AG20443 (cell line): ENCODE results near the gene ZNF260.
"Not testable (repeated sequence)": the region's sequence is repeated elsewhere in the genome, so short reads cannot be mapped to it uniquely, and the experiment has no call there.

Experiments
- DNase-seq: peaks from one replicate; pipeline ENCODE4 v3.0.0; 2012; ENCODE audit warnings: low spot score, mixed read lengths

ZNF260 gene

GRCh38 chr19:36528194-36528920 is at the start of gene ZNF260:
Gene ZNF260 (minus strand): TSS chr19:36528271. CDS start chr19:36515238, 13,033 bp downstream.
- peak; percentile 98 for DNase-seq

GRCh38 chr19:36577271-36577996 is 49.4 kb upstream of the ZNF260 start:
- DNase-seq = no peak

DNA sequence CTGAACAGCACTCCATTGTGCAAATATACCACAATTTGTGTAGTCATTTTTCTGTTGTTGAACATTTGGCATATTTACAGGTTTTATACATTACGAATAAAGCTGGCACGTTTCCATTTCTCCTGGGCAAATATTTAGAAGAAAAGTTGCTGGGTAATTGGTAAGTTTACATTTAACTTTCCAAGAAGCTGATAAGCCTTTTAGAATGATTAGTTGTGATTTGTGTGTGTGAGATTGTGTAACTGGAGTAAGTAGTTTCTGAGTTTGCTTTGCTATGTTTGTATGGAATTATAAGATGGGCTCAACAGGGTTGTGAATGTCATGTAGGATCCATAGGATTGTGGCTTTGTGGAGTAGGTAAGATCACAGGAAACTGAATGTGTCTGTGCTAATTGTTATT is 46.7 kb upstream of the ZNF260 start:
- DNase-seq = no peak

GRCh38 chr19:36573895-36574720 is 46.0 kb upstream of the ZNF260 start:
- no peak for DNase-seq

- DNase-seq = peak; percentile 96
Observed at GRCh38 chr19:36573020-36573894, 45.2 kb upstream of the ZNF260 start, which contains the start of gene ZNF529. Gene ZNF529 (minus strand): TSS chr19:36573292. CDS start chr19:36572346, 946 bp downstream.

GRCh38 chr19:36572593-36573019 is 44.5 kb upstream of the ZNF260 start:
- DNase-seq = no peak

- DNase-seq = no peak
Observed at GRCh38 chr19:36564391-36564790, 36.3 kb upstream of the ZNF260 start.

- no peak for DNase-seq
Observed at GRCh38 chr19:36547001-36547732, 19.1 kb upstream of the ZNF260 start.

GRCh38 chr19:36528921-36529518 is 949 bp upstream of the ZNF260 start:
- DNase-seq = peak; percentile 22

GRCh38 chr19:36527873-36528193 is 238 bp downstream of the ZNF260 start:
- DNase-seq = no peak

- no peak for DNase-seq
Observed at GRCh38 chr19:36527341-36527740, 730 bp downstream of the ZNF260 start.

GRCh38 chr19:36526581-36526980 is 1.5 kb downstream of the ZNF260 start:
- no peak for DNase-seq

GRCh38 chr19:36524617-36525016 is 3.5 kb downstream of the ZNF260 start:
- DNase-seq = no peak

GRCh38 chr19:36514012-36514612 is 14.0 kb downstream of the ZNF260 start:
- DNase-seq = no peak

- DNase-seq = no peak
Observed at GRCh38 chr19:36508325-36508724, 19.7 kb downstream of the ZNF260 start.

GRCh38 chr19:36501973-36502372 is 26.1 kb downstream of the ZNF260 start:
- DNase-seq = no peak

- DNase-seq = no peak
Observed at GRCh38 chr19:36497001-36497400, 31.1 kb downstream of the ZNF260 start.

- DNase-seq = peak; percentile 46
Observed at GRCh38 chr19:36492689-36493453, 35.2 kb downstream of the ZNF260 start.

DNA sequence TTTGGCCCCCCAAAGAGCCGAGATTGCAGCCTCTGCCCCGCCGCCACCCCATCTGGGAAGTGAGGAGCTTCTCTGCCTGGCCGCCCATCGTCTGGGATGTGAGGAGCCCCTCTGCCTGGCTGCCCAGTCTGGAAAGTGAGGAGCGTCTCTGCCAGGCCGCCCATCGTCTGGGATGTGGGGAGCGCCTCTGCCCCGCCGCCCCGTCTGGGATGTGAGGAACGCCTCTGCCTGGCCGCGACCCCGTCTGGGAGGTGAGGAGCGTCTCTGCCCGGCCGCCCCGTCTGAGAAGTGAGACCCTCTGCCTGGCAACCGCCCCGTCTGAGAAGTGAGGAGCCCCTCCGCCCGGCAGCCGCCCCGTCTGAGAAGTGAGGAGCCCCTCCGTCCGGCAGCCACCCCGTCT is 37.2 kb downstream of the ZNF260 start:
- not testable (repeated sequence) for DNase-seq
